Mesodermal cell (in vitro differentiated cells): Measurements from ENCODE around the gene FOXK1.

Experiments used
- H3K27ac ChIP-seq: 2 replicates; pipeline ENCODE4 v1.7.0; 2013; ENCODE audit warnings: mild to moderate bottlenecking, low read depth, low read length, moderate library complexity; ENCODE audit not compliant: severe bottlenecking
- H3K36me3 ChIP-seq: 2 replicates; pipeline ENCODE4 v1.7.1; 2013; ENCODE audit warnings: mild to moderate bottlenecking, low read length, moderate library complexity; ENCODE audit not compliant: control insufficient read depth, insufficient read depth
- H3K4me1 ChIP-seq: one replicate; pipeline ENCODE4 v1.7.1; 2013; ENCODE audit warnings: mild to moderate bottlenecking, low read length; ENCODE audit not compliant: insufficient read depth, control insufficient read depth, poor library complexity, severe bottlenecking
- H3K4me3 ChIP-seq: 2 replicates; pipeline ENCODE4 v1.7.0; 2013; ENCODE audit warnings: low read length, control low read depth, mild to moderate bottlenecking; ENCODE audit not compliant: insufficient read depth, poor library complexity, severe bottlenecking; ENCODE audit errors: extremely low read depth
- H3K9me3 ChIP-seq: 2 replicates; pipeline ENCODE4 v1.7.1; 2013; ENCODE audit warnings: mild to moderate bottlenecking, low read length, moderate library complexity; ENCODE audit not compliant: control insufficient read depth
- WGBS, 2 experiments: methylation state at CpG; one replicate each; pipeline ENCODE4 v1.1.5; 2013; ENCODE audit warnings: missing lambda C conversion rate in 2 of 2; ENCODE audit not compliant: insufficient coverage in 2 of 2; 5-methylcytosine and 5-hydroxymethylcytosine counted together

Gene FOXK1

DNA sequence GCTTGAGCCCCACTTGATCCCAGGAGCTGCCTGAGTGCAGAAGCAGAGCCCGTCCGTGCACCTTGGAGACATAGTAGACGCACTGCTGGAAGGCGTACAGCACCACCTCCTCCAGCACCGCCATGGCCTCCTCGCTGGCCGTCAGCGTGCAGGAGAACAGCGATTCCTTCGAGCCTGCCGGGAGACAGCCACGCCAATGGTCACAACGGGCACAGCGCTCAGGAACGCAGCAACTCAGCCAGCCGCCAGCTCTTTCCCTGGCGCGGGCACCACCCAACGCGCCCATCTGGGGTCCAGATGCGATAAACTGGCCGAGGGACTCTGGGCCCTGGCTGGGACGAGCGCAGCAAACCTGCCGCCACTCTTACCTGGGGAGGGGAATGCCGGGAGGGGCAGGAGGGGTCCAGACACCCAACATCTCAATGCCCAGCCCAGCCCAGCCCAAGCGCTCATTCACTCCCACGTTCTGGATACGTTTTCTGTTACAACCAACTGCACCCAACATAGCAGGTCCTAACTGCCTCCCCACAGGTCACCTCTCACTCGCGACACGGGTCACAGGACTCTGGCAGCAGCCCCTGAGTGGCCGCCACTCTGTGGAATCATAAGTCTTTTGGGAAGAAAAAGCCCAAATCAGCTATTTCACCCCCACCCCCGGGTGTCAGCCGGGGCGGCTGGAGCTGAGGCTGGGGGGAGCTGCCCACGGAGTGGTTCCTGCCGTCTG is 135.2 kb downstream of the FOXK1 start:
- Histone ChIP-seq H3K27ac (no peak overlapping the region), H3K9me3 (no peaks in the 10 kb centered on the region), H3K36me3 (no peaks in the 10 kb centered on the region), H3K4me3 (no peak overlapping the region), H3K4me1 (no peaks in the 10 kb centered on the region)
- WGBS, 2 experiments: 94 to 95% methylated on average over 32 to 34 of the region's 38 CpGs

DNA sequence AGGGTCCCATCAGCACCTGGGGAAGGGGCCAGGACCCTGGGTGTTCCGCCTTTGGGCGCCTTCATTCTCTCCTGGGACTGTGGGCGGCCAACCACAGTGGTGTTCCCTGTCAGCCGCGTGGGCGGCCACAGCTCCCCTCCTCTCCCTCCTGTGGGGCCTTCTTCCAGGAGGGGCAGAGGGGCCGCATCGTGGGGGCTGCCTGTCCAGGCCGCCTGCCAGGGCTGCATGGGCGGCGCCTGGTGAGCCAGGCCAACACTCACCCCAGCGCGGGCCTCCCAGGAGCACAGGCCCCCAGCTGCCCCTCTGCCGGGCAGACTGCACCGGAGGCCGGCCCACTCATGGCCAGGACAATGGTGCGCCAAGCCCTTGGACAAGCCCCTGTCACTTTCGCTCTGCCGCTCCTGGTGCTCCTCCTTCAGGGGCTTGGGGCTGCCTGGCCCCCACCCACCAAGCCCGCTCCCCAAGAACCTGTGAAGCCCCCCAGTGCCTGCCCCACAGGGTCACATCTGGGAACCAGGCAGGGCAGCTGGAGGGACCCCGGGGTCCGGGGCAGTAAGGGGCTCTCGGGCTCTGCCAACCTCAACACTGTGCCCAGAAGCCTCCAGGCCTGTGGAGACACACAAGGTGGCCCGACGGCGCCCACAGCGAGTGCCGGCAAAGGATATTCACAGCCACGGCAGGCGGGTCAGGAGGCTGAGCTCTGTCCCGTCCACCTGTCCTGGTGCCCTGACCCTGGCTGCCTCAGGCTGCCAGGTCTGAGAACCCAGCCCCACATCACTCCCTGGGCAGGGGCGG is 136.1 kb downstream of the FOXK1 start:
- WGBS, 2 experiments: 91 to 94% methylated on average over 16 to 32 of the region's 32 CpGs

DNA sequence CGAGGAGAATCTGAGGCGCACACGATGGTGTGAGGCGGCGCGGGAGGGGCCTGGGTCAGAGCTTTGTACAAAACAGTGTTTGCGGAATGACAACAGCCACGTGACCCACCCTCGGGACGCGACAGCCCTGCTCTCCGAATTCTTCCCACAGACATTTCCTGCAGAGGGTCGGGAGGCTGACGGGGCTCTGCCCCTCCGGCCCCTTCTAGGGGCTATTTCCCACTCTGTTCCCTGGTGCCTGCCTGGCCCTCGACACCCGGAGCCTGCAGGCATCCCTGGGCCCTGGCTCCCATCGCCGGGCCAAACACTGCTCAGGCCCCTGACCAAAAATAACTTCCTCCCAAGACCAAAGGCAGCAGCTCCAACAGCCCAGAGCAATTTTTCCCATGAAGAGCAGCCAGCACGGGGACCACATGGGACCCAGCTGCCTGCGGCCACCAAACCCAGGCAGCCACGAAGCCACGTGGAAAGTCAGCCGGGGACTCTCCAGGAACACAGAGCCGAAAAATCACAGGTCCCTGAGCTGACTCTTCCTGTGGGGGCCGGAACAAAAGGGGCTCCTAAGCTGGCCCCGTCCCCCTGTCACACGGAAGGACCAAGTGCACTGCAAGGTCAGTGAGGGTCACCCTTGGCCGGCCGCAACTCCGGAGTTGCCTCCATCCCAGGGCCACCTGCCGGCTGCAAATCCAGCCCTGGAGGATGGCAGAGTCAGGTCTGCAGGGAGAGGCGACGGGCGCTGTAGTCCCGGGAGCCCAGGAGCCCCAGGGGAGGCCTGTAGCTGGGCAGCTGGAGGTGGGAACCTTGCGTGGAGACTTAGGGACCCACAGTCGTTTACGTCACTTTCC is 137.7 kb downstream of the FOXK1 start:
- Histone ChIP-seq H3K36me3 (no peaks in the 10 kb centered on the region), H3K27ac (no peak overlapping the region), H3K4me3 (no peak overlapping the region), H3K4me1 (no peaks in the 10 kb centered on the region), H3K9me3 (no peaks in the 10 kb centered on the region)
- 91 to 94% methylated on average over 36 to 39 of the region's 39 CpGs for WGBS, 2 experiments

More for the DNA sequence above, 136.1 kb downstream of the FOXK1 start:
- no peaks in the 10 kb centered on the region for H3K9me3 ChIP-seq
- no peaks in the 10 kb centered on the region for H3K36me3 ChIP-seq
- H3K4me3 ChIP-seq: no peak overlapping the region
- no peak overlapping the region for H3K27ac ChIP-seq
- no peaks in the 10 kb centered on the region for H3K4me1 ChIP-seq

DNA sequence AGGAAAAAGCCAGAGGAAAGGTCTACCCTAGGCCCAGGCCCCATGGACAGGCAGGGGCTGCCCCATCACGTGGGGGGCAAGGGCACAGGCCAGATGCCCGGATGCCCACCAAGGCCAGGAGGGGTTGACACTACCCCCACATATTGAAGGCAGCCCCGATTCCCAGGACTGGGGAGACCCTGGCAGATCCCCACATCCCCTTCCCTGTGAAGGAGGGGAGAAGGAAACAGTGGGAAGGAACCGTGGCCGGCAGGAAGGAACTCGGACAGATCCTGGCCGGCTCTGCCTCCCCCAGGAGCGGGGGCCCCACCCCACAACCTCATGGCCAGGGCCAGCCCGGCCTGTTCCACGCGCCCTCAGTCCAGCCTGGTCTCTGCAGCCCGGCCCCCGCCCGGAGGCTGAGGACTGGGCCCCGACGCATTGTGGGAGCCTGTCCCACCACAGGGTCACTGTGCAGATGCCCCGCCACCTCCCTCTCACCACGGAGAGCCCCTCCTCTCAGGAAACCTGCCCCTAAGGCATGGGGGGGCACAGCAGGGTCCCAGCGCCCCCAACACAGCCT is 138.4 kb downstream of the FOXK1 start:
- WGBS, 2 experiments: 91 to 93% methylated on average over 7 to 15 of the region's 19 CpGs
- no peaks in the 10 kb centered on the region for H3K36me3 ChIP-seq
- H3K9me3 ChIP-seq: no peaks in the 10 kb centered on the region
- H3K4me3 ChIP-seq: no peak overlapping the region
- H3K27ac ChIP-seq: no peak overlapping the region
- no peaks in the 10 kb centered on the region for H3K4me1 ChIP-seq
